ENCODE measurements around the gene KCNJ10. TPM values are rescaled to one million over a fixed set of nuclear protein-coding genes. Genes with fewer than 3 reads are reported as not detected.

The KCNJ10 gene
- total and polyA plus RNA-seq, 2 of the 13 experiments (the other 11 are each of a cell fraction or from before 2014, with no cell fraction given) = 4.4 to 10.3 TPM

DNA sequence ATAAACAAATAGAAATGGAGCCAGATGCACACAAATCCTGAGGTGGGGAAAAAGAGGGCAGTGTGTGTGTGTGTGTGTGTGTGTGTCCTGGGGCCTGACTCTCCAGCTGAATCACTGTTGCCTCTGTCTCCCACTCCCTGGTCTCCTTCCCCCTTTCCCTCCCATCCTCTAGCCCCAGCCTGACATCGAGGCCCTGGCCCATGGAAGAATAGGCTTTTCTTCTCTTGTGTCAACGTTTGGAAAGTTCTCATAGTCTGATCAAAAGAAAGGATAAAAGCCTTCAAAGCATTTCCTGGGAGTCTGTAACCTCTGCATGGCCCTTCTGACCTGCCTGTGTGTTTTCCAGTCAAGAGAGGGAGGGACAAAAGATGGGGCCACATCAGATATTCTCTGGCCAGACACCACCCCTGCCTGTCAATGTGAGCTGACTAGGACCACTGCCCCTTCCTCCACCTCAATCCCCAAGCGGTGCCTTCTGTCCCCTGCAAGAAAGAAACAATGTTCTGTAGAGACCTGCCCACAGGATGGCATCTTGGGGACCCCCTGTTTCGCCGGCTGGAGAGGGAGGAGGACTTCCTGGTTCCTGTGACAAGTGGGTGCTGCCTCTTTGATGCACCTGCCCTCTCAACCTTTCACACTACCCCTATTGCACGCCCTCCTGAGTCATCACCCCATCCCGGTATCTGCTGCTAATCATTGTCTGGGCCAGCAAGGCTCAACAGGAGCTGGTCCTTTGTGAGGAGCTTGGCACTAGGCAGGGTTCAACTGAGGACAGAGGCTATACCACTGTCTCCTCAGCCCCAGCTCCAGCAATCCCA, 16.2 kb downstream of the KCNJ10 start (continued):
- TF ChIP-seq ZNF251 (CRISPR knock-in tag; IDR thresholded peaks at IDR 0.05) (no peak), ZFP41 (CRISPR knock-in tag; IDR thresholded peaks at IDR 0.05; ENCODE audit: borderline replicate concordance) (no peak), ZNF546 (CRISPR knock-in tag; conservative IDR thresholded peaks at IDR 0.05) (no peak), ZNF652 (CRISPR knock-in tag; IDR thresholded peaks at IDR 0.05; ENCODE audit: borderline replicate concordance, low read depth) (no peak), WIZ (CRISPR knock-in tag; IDR thresholded peaks at IDR 0.05) (no peak), MED13 (CRISPR knock-in tag; IDR thresholded peaks at IDR 0.05) (peak; percentile 78; the same call in 1 of the 2 replicates), HNRNPUL1 (IDR thresholded peaks at IDR 0.05; ENCODE audit: low read depth, low read length) (no peak), NR2F1 (CRISPR knock-in tag; IDR thresholded peaks at IDR 0.05) (peak; percentile 73 to 94; a peak in 3 of 4 replicates), ZBTB20 (CRISPR knock-in tag; IDR thresholded peaks at IDR 0.05; ENCODE audit: borderline replicate concordance, low read depth) (no peak), ZNF720 (CRISPR knock-in tag; IDR thresholded peaks at IDR 0.05) (no peak), ZNF605 (CRISPR knock-in tag; IDR thresholded peaks at IDR 0.05) (no peak), PLRG1 (conservative IDR thresholded peaks at IDR 0.05) (no peak), ELF4 (CRISPR knock-in tag; IDR thresholded peaks at IDR 0.05; ENCODE audit: borderline replicate concordance) (no peak), NR1H2 (CRISPR knock-in tag; IDR thresholded peaks at IDR 0.05; ENCODE audit: borderline replicate concordance, low read depth) (no peak), KLF9 (CRISPR knock-in tag; IDR thresholded peaks at IDR 0.05; ENCODE audit: low read depth) (no peak), ZNF891 (CRISPR knock-in tag; IDR thresholded peaks at IDR 0.05) (no peak)
- TF ChIP-seq, protein P1, sequence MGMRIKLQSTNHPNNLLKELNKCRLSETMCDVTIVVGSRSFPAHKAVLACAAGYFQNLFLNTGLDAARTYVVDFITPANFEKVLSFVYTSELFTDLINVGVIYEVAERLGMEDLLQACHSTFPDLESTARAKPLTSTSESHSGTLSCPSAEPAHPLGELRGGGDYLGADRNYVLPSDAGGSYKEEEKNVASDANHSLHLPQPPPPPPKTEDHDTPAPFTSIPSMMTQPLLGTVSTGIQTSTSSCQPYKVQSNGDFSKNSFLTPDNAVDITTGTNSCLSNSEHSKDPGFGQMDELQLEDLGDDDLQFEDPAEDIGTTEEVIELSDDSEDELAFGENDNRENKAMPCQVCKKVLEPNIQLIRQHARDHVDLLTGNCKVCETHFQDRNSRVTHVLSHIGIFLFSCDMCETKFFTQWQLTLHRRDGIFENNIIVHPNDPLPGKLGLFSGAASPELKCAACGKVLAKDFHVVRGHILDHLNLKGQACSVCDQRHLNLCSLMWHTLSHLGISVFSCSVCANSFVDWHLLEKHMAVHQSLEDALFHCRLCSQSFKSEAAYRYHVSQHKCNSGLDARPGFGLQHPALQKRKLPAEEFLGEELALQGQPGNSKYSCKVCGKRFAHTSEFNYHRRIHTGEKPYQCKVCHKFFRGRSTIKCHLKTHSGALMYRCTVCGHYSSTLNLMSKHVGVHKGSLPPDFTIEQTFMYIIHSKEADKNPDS (CRISPR knock-in tag; IDR thresholded peaks at IDR 0.05) = no peak
- TF ChIP-seq, protein P2, sequence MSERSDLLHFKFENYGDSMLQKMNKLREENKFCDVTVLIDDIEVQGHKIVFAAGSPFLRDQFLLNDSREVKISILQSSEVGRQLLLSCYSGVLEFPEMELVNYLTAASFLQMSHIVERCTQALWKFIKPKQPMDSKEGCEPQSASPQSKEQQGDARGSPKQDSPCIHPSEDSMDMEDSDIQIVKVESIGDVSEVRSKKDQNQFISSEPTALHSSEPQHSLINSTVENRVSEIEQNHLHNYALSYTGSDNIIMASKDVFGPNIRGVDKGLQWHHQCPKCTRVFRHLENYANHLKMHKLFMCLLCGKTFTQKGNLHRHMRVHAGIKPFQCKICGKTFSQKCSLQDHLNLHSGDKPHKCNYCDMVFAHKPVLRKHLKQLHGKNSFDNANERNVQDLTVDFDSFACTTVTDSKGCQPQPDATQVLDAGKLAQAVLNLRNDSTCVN (CRISPR knock-in tag; IDR thresholded peaks at IDR 0.05; ENCODE audit: borderline replicate concordance) = no peak
- TF ChIP-seq, protein P3, sequence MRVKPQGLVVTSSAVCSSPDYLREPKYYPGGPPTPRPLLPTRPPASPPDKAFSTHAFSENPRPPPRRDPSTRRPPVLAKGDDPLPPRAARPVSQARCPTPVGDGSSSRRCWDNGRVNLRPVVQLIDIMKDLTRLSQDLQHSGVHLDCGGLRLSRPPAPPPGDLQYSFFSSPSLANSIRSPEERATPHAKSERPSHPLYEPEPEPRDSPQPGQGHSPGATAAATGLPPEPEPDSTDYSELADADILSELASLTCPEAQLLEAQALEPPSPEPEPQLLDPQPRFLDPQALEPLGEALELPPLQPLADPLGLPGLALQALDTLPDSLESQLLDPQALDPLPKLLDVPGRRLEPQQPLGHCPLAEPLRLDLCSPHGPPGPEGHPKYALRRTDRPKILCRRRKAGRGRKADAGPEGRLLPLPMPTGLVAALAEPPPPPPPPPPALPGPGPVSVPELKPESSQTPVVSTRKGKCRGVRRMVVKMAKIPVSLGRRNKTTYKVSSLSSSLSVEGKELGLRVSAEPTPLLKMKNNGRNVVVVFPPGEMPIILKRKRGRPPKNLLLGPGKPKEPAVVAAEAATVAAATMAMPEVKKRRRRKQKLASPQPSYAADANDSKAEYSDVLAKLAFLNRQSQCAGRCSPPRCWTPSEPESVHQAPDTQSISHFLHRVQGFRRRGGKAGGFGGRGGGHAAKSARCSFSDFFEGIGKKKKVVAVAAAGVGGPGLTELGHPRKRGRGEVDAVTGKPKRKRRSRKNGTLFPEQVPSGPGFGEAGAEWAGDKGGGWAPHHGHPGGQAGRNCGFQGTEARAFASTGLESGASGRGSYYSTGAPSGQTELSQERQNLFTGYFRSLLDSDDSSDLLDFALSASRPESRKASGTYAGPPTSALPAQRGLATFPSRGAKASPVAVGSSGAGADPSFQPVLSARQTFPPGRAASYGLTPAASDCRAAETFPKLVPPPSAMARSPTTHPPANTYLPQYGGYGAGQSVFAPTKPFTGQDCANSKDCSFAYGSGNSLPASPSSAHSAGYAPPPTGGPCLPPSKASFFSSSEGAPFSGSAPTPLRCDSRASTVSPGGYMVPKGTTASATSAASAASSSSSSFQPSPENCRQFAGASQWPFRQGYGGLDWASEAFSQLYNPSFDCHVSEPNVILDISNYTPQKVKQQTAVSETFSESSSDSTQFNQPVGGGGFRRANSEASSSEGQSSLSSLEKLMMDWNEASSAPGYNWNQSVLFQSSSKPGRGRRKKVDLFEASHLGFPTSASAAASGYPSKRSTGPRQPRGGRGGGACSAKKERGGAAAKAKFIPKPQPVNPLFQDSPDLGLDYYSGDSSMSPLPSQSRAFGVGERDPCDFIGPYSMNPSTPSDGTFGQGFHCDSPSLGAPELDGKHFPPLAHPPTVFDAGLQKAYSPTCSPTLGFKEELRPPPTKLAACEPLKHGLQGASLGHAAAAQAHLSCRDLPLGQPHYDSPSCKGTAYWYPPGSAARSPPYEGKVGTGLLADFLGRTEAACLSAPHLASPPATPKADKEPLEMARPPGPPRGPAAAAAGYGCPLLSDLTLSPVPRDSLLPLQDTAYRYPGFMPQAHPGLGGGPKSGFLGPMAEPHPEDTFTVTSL (CRISPR knock-in tag; IDR thresholded peaks at IDR 0.05; ENCODE audit: borderline replicate concordance) = peak; percentile 51; the same call in 1 of the 2 replicates
- TF ChIP-seq, protein P4, sequence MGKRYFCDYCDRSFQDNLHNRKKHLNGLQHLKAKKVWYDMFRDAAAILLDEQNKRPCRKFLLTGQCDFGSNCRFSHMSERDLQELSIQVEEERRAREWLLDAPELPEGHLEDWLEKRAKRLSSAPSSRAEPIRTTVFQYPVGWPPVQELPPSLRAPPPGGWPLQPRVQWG (CRISPR knock-in tag; IDR thresholded peaks at IDR 0.05; ENCODE audit: borderline replicate concordance, low read depth) = no peak

Measured in HepG2 (cell line).